NCI-H1417 treated with DMSO at 0.1 percent for 48 hours (cell line): ENCODE data around the gene TAL1.

Source experiments
- DNase-seq: peaks from one replicate; lab custom pipeline; 2025; lab: John Stamatoyannopoulos, UW

Gene TAL1

DNA sequence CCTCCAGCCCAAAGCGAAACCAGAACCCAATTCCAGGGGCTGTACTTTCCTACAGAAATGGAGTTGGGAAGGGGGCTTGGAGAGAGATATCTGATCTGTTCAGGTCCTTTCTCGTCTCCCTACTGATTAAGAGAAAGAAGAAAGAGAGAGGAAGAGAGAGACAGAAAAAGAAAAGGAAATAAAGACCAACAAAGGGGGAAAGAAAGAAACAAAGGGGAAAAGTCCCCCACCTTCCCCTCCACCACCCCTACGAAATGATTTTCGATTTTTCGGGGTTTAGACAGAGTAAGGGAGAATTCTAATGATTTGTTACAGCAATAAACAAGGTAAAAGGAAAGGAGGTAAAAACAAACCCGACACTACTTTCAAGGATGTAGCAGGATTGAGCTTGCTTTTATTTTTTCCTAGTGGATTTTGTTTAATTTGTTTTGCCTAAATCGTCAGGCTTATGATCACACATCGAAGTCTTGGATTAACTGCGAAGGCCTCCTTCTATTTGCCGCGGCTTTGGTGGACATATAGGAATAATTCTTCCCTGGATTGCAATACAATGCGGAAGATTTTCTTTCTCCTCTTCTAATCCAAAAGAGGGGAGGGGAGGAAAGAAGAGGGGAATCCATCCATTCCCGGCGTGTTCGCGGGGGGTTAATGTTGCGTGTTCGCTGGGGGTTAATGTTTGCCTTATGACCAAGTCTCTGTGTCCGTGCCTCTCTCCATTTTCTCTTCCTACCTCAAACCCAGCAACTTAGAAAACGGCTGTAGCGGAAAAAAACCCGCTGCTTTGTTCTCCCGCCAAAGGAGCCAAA is 1.9 kb downstream of the TAL1 start:
- no peak for DNase-seq

- no peak for DNase-seq
Observed at GRCh38 chr1:47229031-47229885, 2.8 kb downstream of the TAL1 start.

DNA sequence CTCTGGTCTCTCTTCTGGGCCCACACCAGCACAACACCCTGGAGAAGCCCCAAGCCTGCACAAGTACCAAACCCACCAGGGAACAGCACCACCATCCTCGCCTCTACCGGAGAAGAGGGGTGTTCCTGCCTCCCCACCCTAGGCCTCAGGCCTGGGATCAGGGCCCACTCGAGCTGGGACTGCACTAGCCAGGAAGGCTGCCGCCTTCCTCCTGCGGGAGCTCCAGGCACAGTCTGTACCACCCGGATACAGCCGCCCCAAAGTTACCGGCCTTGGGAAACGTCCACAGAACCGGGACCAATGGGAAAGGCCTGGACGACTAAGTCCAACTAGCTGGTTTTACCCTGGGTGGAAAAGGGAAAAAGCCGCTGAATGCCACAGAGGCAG is 3.4 kb downstream of the TAL1 start:
- DNase-seq = no peak

GRCh38 chr1:47227341-47228232 is 4.4 kb downstream of the TAL1 start:
- DNase-seq = no peak

DNA sequence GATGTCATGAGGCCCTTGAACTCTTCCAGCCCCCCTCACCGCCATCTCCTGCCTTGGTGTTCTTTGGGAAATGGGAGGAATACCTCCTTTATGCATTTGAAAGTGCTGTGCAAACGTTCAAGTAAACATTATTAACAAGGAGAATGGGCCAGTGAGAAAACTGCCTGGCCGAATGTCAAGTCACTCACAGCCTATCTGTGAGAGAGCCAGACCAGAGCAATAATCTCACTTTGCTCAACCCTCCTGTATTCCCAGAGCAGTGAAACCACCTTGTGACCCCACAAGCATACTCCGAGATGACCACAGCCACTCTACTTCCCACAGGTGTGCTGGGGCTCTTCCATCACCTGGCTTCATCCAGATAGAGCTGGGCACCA is 5.2 kb downstream of the TAL1 start:
- no peak for DNase-seq

DNA sequence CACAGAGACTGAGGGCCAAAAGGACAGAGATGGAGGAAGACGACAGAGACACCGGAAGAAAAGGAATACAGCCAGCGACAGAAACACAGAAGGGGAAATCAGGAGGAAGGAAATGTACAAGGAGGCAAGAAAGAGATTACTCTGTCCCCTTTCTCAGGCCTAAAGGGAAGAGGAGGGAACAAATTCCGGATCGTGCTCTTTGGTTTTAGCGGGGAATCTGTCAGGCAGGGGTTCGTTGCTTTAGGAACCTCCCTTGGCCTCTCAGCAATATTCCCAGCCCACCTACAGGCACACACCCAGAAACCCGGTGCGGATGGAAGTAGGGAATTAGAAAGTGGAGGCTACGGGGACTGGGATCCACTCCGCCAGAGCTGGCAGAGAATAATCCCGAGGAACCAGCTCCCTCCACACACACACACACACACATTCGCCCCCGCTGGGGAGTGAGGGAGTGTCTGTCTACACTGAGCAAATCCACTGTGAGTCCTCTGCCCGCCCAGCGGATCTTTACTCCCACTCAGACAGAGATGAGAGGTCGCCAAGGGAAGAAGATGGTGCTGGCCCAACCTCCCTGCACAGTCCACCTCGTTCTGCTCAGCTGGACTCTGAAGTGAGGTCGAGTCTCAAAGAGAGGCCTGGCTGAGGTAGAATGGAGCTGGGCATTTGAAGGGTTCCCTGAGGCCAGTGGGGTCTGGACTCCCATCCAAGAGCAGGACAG is 5.7 kb downstream of the TAL1 start:
- DNase-seq = no peak

DNA sequence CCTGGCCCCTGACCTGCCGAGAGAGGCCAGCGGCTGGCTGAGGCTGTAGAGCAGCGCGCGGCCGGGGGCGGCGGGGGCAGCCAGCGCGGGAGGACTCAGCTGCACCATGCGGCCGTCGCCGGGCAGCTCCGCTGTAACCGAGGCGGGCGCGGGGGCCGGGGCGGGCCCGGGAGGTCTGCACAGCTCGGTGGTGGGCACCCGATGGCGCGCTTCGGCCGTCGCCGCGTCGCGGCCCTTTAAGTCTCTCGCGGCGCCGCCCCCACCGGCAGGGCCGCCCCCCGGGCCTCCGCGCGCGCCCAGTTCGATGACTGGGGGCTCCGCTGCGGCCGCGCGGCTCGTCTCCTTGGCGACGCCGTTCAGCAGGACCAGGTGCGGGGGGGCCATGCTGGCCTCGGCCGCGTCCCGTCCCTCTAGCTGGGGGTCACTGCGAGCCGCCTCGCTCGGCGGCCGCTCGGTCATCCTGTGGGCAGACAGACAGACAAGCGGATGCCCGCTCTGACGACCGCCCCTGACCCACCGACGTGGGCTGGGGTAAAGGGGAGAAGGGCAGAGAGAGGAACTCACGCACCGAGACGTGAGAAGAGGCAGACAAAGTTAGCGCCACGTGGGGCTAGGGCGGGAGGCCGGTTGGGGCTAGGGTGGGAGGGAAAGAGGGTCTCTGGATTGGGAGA is 6.5 kb downstream of the TAL1 start:
- DNase-seq = no peak

GRCh38 chr1:47224676-47225399 is 7.2 kb downstream of the TAL1 start:
- DNase-seq = no peak

DNA sequence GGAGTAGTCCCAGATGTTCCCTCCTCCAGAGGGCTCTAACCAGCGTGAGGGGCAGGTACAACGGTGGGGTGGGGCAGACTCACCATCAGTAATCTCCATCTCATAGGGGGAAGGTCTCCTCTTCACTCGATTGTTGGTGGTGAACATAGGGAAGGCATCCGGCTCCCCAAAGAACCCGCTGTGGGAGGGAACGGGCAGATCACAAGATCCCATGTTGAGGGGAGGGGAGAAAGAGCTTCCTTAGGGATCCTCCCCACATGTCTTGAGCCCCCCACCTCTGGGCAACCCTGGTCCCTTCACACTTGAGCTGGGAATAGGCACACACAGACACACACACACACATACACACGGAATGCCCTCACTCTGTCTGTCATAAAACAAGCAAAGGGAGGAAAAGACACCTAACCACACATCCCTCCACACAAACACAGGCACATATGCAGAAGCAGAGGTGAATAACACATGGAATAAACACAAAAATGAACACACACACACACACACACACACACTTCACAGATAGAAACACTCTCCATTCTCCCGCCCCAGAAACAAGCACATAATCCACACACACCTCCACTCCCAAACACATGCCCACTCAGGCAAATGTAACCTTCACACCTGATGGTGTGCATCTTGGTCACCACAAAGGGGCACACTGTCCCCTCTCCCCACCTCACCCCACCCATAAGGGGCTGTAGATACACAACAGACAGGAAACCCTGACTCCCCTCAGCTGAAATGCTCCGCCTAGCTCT is 7.9 kb downstream of the TAL1 start:
- DNase-seq = no peak

GRCh38 chr1:47223174-47223920 is 8.7 kb downstream of the TAL1 start:
- DNase-seq = no peak

DNA sequence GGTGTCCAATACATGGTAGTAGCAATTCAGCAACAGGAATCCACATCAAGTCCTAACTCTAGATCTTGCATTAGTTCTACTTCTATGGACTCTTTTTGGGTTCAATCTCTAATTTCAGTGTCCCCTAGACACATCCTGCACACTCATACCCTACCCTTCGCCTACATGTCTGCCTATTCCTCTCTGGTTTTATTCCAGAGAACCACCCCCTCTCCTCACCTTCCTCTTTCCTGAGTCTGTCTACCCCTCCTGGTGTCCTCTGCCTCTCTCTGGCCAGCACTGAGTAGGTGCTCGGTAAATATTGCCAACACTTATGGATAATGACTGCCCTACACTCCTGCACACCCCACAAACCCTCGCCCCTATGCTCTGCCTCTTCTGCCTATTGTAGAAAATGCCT is 9.5 kb downstream of the TAL1 start:
- no peak for DNase-seq

DNA sequence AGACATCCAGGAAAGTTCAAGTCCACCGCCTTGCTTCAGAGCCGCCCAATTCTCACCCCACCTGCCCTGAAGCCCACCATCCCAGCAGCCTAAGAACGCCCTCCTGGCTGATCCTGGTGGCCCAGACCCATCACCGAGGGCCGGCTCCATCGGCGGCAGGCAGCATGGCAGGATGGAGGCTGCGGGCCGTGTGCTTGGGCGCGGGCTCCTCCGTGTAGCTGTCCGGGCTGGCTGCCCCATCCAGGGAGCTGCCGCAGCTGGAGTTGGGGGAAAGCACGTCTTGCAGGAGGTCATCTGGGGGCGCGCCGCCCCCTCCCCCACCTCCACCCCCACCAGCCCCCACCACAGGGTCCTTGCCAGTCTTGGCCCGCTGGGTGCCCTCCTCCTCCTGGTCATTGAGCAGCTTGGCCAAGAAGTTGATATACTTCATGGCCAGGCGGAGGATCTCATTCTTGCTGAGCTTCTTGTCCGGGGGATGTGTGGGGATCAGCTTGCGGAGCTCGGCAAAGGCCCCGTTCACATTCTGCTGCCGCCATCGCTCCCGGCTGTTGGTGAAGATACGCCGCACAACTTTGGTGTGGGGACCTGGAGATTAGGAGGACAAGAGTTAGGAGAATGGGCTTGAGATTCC is 12.3 kb downstream of the TAL1 start:
- DNase-seq = no peak

DNA sequence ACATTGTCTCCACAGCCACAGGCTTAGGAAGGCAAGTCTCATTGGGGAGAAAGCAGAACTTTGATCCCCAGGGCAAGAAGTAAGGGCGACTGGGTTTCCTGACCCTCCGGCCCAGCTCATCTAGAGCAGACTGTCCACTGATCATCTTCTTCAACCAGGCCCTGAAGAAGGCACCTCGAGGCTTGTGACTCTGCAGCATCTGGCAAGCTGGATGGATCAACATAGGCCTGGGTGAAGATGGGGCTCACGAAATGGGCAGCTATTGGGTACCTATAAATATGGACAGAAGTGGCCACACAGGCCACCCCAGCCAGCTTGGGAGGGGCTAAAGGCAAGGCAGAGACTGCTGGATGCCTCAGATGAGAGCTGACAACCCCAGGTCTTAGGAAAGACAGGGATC is 13.0 kb downstream of the TAL1 start:
- no peak for DNase-seq

- DNase-seq = no peak
Observed at GRCh38 chr1:47216278-47217059, 15.6 kb downstream of the TAL1 start.

DNA sequence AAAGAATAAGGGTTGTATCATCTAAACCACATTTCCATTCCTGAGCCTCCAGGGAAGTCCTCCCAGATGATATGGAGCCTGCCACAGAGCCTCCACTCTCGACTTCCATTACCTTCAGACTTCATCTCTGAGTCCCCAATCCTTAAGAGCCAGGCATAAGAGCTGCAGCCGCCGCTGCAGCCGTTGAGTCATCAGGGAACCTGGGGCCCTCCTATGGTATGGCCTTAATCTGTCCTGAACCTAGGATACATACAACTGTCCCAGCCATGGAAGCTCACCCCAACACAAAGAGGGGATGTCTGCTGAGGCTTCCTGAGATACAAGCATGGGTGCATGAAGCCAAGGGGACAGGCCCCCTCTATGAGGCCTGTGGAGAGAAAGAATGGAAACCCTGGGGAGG is 16.3 kb downstream of the TAL1 start:
- DNase-seq = no peak

DNA sequence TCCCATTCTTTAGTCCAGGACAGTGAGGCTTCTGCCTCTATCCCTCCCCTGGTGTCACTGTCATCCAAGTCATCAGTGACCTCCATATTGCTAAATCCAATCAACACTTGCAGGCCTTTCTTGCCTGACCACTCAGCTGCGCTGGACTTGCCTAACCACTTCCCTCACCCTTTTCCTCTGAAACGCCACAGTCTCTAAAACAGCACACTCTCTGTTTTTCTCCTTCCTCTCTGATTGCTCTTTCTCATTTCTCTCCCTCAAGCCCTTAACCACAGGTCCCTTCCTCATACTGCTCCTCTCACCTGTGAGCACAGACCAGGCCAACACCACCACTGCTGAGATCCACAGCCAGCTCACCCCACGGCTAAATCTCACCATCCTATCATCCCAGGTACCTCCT is 17.5 kb downstream of the TAL1 start:
- no peak for DNase-seq

- DNase-seq = no peak
Observed at GRCh38 chr1:47213230-47213963, 18.6 kb downstream of the TAL1 start.
